AG20443 (cell line): ENCODE results near the gene FAM228B.
"Not testable (repeated sequence)": the region's sequence is repeated elsewhere in the genome, so short reads cannot be mapped to it uniquely, and the experiment has no call there.

Experiments
- DNase-seq: peaks from one replicate; pipeline ENCODE4 v3.0.0; 2012; ENCODE audit warnings: low spot score, mixed read lengths

Gene FAM228B

GRCh38 chr2:24102677-24103076, 20.6 kb upstream of the FAM228B start:
- no peak for DNase-seq

GRCh38 chr2:24104110-24104650, 19.1 kb upstream of the FAM228B start:
- no peak for DNase-seq

- DNase-seq: no peak
These were observed 18.4 kb upstream of the FAM228B start for GRCh38 chr2:24104906-24105305.

GRCh38 chr2:24105816-24106215, 17.5 kb upstream of the FAM228B start:
- no peak for DNase-seq

- DNase-seq: no peak
These were observed 16.5 kb upstream of the FAM228B start for GRCh38 chr2:24106786-24107185.

GRCh38 chr2:24107336-24107735, 15.9 kb upstream of the FAM228B start:
- DNase-seq: no peak

- DNase-seq: not testable (repeated sequence)
These were observed 13.8 kb upstream of the FAM228B start for GRCh38 chr2:24109431-24109830.

- no peak for DNase-seq
These were observed 12.5 kb upstream of the FAM228B start for GRCh38 chr2:24110660-24111303.

GRCh38 chr2:24111407-24111901, 11.8 kb upstream of the FAM228B start:
- peak; percentile 13 for DNase-seq

GRCh38 chr2:24115057-24115456, 8.2 kb upstream of the FAM228B start:
- DNase-seq: no peak

GRCh38 chr2:24117902-24118301, 5.4 kb upstream of the FAM228B start:
- DNase-seq: no peak

GRCh38 chr2:24121066-24121465, 2.2 kb upstream of the FAM228B start:
- DNase-seq: no peak

GRCh38 chr2:24121469-24121868, 1.8 kb upstream of the FAM228B start:
- DNase-seq: no peak

GRCh38 chr2:24122366-24123194, 689 bp upstream of the FAM228B start:
- no peak for DNase-seq

GRCh38 chr2:24123922-24124580, 782 bp downstream of the FAM228B start:
- no peak for DNase-seq

GRCh38 chr2:24125956-24126355, 2.7 kb downstream of the FAM228B start:
- no peak for DNase-seq

- DNase-seq: no peak
These were observed 9.3 kb downstream of the FAM228B start for GRCh38 chr2:24132543-24132942.

- DNase-seq: not testable (repeated sequence)
These were observed 17.0 kb downstream of the FAM228B start for GRCh38 chr2:24140305-24140704.

- DNase-seq: no peak
These were observed 24.1 kb downstream of the FAM228B start for GRCh38 chr2:24147364-24147763.

- DNase-seq: no peak
These were observed 29.3 kb downstream of the FAM228B start for GRCh38 chr2:24152413-24153197.

- DNase-seq: no peak
These were observed 30.2 kb downstream of the FAM228B start for GRCh38 chr2:24153478-24153877.

GRCh38 chr2:24158131-24158530, 34.9 kb downstream of the FAM228B start:
- DNase-seq: no peak
